Esophagus muscularis mucosa (tissue), 3 donors: ENCODE measurements around the gene MLST8.

Source experiments
- CTCF ChIP-seq, 3 experiments: fragments of 200-600 bp in 2 of 3; fragments of 450-650 bp in 1 of 3; sonication (generic) in 2 of 3; IDR thresholded peaks; one replicate each; pipeline ENCODE4 v1.5.1; 2017 to 2019; ENCODE audit warnings: antibody characterized with exemption in 3 of 3, mild to moderate bottlenecking in 2 of 3, moderate library complexity in 1 of 3
- POLR2A ChIP-seq: fragments of 450-650 bp; IDR thresholded peaks from one replicate; pipeline ENCODE4 v1.6.1; 2017; ENCODE audit warnings: antibody characterized with exemption, moderate library complexity, mild to moderate bottlenecking, low read depth
- POLR2AphosphoS5 ChIP-seq, 2 donors: sonication (generic); formaldehyde crosslinking; IDR thresholded peaks; one replicate each; pipeline ENCODE4 v1.6.1; 2017; ENCODE audit warnings: antibody characterized with exemption in 2 of 2

- TF ChIP-seq CTCF (IDR thresholded peaks at IDR 0.05) = no peak
- no peak for TF ChIP-seq POLR2A
- no peak for TF ChIP-seq POLR2AphosphoS5 (IDR thresholded peaks at IDR 0.05)
Observed at GRCh38 chr16:2175454-2175853, 29.8 kb upstream of the MLST8 start.
